Tibial artery (tissue), 4 donors: Measurements from ENCODE around the gene GADD45B.

Experiments
- DNase-seq, 2 donors: peaks; one replicate each; pipeline ENCODE4 v3.0.0-alpha.2; 2019
- H3K27ac ChIP-seq, 2 donors: fragments of 200-600 bp; sonication (generic) in 1 of 2; 1 replicate in 1 of 2; 2 replicates in 1 of 2; pipeline ENCODE4 v1.5.1; 2018 to 2019; ENCODE audit warnings: mild to moderate bottlenecking in 1 of 2
- H3K27me3 ChIP-seq, 2 donors: fragments of 200-600 bp; sonication (generic) in 1 of 2; one replicate each; pipeline versions ENCODE4 v1.5.1 to v1.6.0; 2016 to 2019
- H3K36me3 ChIP-seq, 3 donors: fragments of 200-600 bp; sonication (generic) in 2 of 3; one replicate each; pipeline ENCODE4 v1.5.1; 2016 to 2019; ENCODE audit warnings: mild to moderate bottlenecking in 2 of 3
- H3K4me1 ChIP-seq, 4 donors: fragments of 200-600 bp; sonication (generic) in 2 of 4; 1 replicate in 3 of 4; 2 replicates in 1 of 4; pipeline ENCODE4 v1.5.1; 2016 to 2019
- H3K4me3 ChIP-seq, 2 donors: fragments of 200-600 bp; sonication (generic) in 1 of 2; 1 replicate in 1 of 2; 2 replicates in 1 of 2; pipeline ENCODE4 v1.5.1; 2018 to 2019; ENCODE audit warnings: mild to moderate bottlenecking in 2 of 2
- H3K9me3 ChIP-seq, 3 donors: fragments of 200-600 bp; sonication (generic) in 1 of 3; one replicate each; pipeline ENCODE4 v1.5.1; 2016 to 2019
- intact Hi-C: fragments of 100-400 bp; cut with DNase I; formaldehyde crosslinking; loops from one replicate; pipeline ENCODE4 v1.15.0; 2023; ENCODE audit warnings: low total_unique reads
- TF ChIP-seq, protein P1 (sequence below), 2 experiments: fragments of 200-600 bp in 1 of 2; fragments of 450-650 bp in 1 of 2; IDR thresholded peaks; one replicate each; pipeline ENCODE4 v1.5.1; 2017 to 2019; ENCODE audit warnings: antibody characterized with exemption in 2 of 2, mild to moderate bottlenecking in 1 of 2, moderate library complexity in 1 of 2

Gene GADD45B

DNA sequence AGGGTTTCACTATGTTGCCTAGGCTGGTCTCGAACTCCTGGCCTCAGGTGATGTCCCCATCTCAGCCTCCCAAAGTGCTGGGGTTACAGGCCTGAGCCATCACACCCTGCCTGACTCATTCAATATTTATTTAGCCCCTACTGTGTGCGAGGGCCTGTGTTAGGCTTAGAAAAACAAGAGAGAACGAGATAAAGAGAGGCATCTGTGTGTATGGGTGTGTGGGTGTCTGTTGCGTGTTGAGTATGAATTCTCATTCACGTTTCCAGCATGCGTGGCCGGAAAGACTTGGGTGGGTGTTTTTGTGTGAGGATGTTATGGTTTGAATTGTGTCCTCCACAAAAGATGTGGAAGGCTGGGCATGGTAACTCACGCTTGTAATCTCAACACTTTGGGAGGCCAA, 9.5 kb downstream of the GADD45B start:
- TF ChIP-seq, protein P1, sequence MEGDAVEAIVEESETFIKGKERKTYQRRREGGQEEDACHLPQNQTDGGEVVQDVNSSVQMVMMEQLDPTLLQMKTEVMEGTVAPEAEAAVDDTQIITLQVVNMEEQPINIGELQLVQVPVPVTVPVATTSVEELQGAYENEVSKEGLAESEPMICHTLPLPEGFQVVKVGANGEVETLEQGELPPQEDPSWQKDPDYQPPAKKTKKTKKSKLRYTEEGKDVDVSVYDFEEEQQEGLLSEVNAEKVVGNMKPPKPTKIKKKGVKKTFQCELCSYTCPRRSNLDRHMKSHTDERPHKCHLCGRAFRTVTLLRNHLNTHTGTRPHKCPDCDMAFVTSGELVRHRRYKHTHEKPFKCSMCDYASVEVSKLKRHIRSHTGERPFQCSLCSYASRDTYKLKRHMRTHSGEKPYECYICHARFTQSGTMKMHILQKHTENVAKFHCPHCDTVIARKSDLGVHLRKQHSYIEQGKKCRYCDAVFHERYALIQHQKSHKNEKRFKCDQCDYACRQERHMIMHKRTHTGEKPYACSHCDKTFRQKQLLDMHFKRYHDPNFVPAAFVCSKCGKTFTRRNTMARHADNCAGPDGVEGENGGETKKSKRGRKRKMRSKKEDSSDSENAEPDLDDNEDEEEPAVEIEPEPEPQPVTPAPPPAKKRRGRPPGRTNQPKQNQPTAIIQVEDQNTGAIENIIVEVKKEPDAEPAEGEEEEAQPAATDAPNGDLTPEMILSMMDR (IDR thresholded peaks at IDR 0.05): no peak
- peaks cover 0 to 14% (median 9%) of the 10 kb centered on the region in 3 donors for H3K9me3 ChIP-seq
- H3K27me3 ChIP-seq: no peaks in the 10 kb centered on the region
- peaks cover 0 to 29% (median 20%) of the 10 kb centered on the region in 4 donors for H3K4me1 ChIP-seq
- no peak overlapping the region for H3K27ac ChIP-seq
- intact Hi-C loops: no loop called here
- no peak for DNase-seq
- no peaks in the 10 kb centered on the region for H3K36me3 ChIP-seq
- no peak overlapping the region for H3K4me3 ChIP-seq

- peaks cover 0 to 14% (median 9%) of the 10 kb centered on the region in 3 donors for H3K9me3 ChIP-seq
- intact Hi-C loops: no loop called here
These were observed 11.2 kb downstream of the GADD45B start for GRCh38 chr19:2487090-2487489.

GRCh38 chr19:2487842-2488241, 11.9 kb downstream of the GADD45B start:
- peak in 1 of 2 donors; percentile 76 for DNase-seq
- H3K9me3 ChIP-seq: peaks cover 0 to 8% (median 4%) of the 10 kb centered on the region in 3 donors
- TF ChIP-seq, protein P1 (IDR thresholded peaks at IDR 0.05): no peak

More at GRCh38 chr19:2487090-2487489, 11.2 kb downstream of the GADD45B start:
- DNase-seq: no peak
- Histone ChIP-seq H3K27ac (no peak overlapping the region), H3K27me3 (no peaks in the 10 kb centered on the region), H3K36me3 (no peaks in the 10 kb centered on the region), H3K4me3 (no peak overlapping the region), H3K4me1 (peaks cover 0 to 44% (median 29%) of the 10 kb centered on the region in 4 donors)
- TF ChIP-seq, protein P1 (IDR thresholded peaks at IDR 0.05): no peak

DNA sequence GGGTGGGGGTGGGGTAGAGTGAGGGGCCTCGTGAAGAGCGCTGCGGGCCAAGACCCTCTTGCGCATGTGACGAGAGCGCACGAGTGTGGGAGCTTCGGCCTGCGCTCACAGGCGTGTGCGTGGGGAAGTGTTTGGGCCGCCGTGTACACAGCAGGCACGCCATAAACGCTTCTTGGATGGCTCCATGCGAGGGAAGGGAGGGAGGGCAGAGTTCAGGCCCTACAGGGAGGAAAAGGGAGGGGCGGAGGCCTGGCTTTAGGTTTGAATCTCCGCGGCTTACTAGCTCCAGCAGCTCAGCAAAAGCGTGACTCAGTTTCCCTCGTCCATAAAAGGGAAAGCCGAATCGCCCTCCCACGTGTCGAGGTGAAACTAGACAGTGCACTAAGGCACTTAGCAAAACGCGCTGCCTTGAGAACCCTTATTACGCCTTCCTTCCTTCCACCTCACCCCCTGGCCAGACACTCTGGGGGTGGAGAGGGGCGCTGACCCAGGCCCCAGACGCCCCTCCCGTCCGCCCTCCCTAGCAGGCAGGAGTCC, 12.5 kb downstream of the GADD45B start:
- TF ChIP-seq, protein P1 (IDR thresholded peaks at IDR 0.05): no peak
- DNase-seq: no peak
- peak overlapping the region; percentile 60 to 64 for H3K27ac ChIP-seq
- peaks cover 0 to 2% (median 0%) of the 10 kb centered on the region in 3 donors for H3K9me3 ChIP-seq
- H3K4me1 ChIP-seq: peaks cover 0 to 44% (median 29%) of the 10 kb centered on the region in 4 donors
- intact Hi-C loops: no loop called here
- no peaks in the 10 kb centered on the region for H3K27me3 ChIP-seq
- peak overlapping the region; percentile 51 to 64 for H3K4me3 ChIP-seq
- no peaks in the 10 kb centered on the region for H3K36me3 ChIP-seq

More at GRCh38 chr19:2487842-2488241, 11.9 kb downstream of the GADD45B start:
- H3K27me3 ChIP-seq: no peaks in the 10 kb centered on the region
- H3K4me3 ChIP-seq: no peak overlapping the region
- H3K4me1 ChIP-seq: peaks cover 0 to 44% (median 29%) of the 10 kb centered on the region in 4 donors
- H3K36me3 ChIP-seq: no peaks in the 10 kb centered on the region
- intact Hi-C loops: no loop called here
- peak overlapping the region; percentile 60 to 64 for H3K27ac ChIP-seq

DNA sequence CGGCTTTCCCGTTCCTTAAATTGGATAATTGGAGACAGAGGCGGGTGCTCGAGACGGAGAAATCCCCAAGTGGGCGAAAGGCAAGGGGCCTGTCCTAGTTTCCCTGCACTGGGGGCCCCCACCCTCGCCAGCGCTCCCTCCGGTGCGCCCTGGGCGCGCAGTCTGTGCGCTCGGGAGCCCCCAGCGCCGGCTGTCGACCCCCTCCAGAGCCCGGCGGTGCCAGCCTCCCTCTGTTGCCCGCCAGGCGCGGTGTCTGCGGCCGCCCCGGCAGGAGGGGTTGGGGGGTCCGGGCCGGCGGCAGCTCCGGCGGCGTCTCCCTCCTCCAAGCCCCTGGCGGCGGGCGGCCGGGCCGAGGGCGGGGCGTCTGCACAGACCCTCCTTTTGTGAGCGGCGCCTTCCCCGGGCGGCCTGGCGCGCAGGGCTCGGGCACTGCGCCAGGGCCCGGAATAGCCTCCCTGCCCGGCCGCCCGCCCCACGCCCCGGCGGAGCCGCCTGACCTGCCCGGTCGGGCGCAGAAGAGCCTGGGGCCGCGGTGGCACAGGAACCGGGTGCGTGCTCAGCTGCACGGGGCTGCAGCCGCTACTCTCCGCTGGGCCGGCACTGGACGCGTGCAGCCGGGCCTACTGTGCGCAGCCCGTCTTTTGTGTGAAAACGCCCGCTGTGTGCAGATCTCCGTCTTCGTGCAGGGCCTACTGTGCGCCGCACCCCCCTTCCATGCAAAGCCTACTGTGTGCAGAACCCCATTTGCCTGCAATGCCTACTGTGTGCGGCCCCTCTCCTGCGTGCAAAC, 13.2 kb downstream of the GADD45B start:
- H3K27ac ChIP-seq: peak overlapping the region; percentile 60 to 64
- peak in 1 of 2 donors; percentile 87 for DNase-seq
- no peaks in the 10 kb centered on the region for H3K9me3 ChIP-seq
- TF ChIP-seq, protein P1 (IDR thresholded peaks at IDR 0.05): peak in 1 of 2 experiments; percentile 20
- no peaks in the 10 kb centered on the region for H3K27me3 ChIP-seq
- H3K4me3 ChIP-seq: peak overlapping the region; percentile 51 to 64
- H3K4me1 ChIP-seq: peaks cover 0 to 48% (median 32%) of the 10 kb centered on the region in 4 donors
- intact Hi-C loops: no loop called here
- no peaks in the 10 kb centered on the region for H3K36me3 ChIP-seq
